ENCODE data around the gene ZNF506.
"Not testable (repeated sequence)": the region's sequence is repeated elsewhere in the genome, so short reads cannot be mapped to it uniquely, and the experiment has no call there.

ZNF506 gene

GRCh38 chr19:19771963-19772362 lies 49.6 kb downstream of the ZNF506 start:
- not testable (repeated sequence) for H3K9me3 Mint-ChIP-seq; H3K4me3 Mint-ChIP-seq; ATAC-seq (replicated peaks); DNase-seq; H3K27me3 Mint-ChIP-seq; H3K36me3 Mint-ChIP-seq; H3K27ac Mint-ChIP-seq
- H3K4me1 Mint-ChIP-seq, result peaks cover 6 to 17% of the 10 kb centered on the region in 2 donors

- not testable (repeated sequence) for H3K27me3 Mint-ChIP-seq; H3K4me3 Mint-ChIP-seq; ATAC-seq (replicated peaks); H3K36me3 Mint-ChIP-seq; H3K9me3 Mint-ChIP-seq; H3K4me1 Mint-ChIP-seq; H3K27ac Mint-ChIP-seq; DNase-seq
Observed at GRCh38 chr19:19769971-19770370, 51.6 kb downstream of the ZNF506 start.

GRCh38 chr19:19758164-19758563 lies 63.4 kb downstream of the ZNF506 start:
- DNase-seq, result no peak
- Mint-ChIP-seq H3K4me3 (no peak overlapping the region), H3K9me3 (peaks cover 0 to 1% of the 10 kb centered on the region in 2 donors), H3K27ac (no peak overlapping the region), H3K4me1 (no peaks in the 10 kb centered on the region), H3K27me3 (no peaks in the 10 kb centered on the region), H3K36me3 (peaks cover 0 to 2% of the 10 kb centered on the region in 2 donors)
- ATAC-seq (replicated peaks), result no peak

- H3K9me3 Mint-ChIP-seq, result no peaks in the 10 kb centered on the region
- ATAC-seq (replicated peaks) (no peak), DNase-seq (no peak)
- no peaks in the 10 kb centered on the region for H3K36me3 Mint-ChIP-seq
- H3K27me3 Mint-ChIP-seq, result no peaks in the 10 kb centered on the region
- H3K27ac Mint-ChIP-seq, result no peak overlapping the region
- H3K4me1 Mint-ChIP-seq, result no peaks in the 10 kb centered on the region
- no peak overlapping the region for H3K4me3 Mint-ChIP-seq
Observed at GRCh38 chr19:19752760-19753403, 68.7 kb downstream of the ZNF506 start.

- no peaks in the 10 kb centered on the region for H3K36me3 Mint-ChIP-seq
- H3K27ac Mint-ChIP-seq, result no peak overlapping the region
- no peaks in the 10 kb centered on the region for H3K27me3 Mint-ChIP-seq
- no peaks in the 10 kb centered on the region for H3K9me3 Mint-ChIP-seq
- H3K4me1 Mint-ChIP-seq, result peaks cover 0 to 6% of the 10 kb centered on the region in 2 donors
- H3K4me3 Mint-ChIP-seq, result no peak overlapping the region
- DNase-seq (no peak), ATAC-seq (replicated peaks) (no peak)
Observed at GRCh38 chr19:19751846-19752245, 69.7 kb downstream of the ZNF506 start.

GRCh38 chr19:19750842-19751790 lies 70.4 kb downstream of the ZNF506 start:
- Mint-ChIP-seq H3K4me3 (no peak overlapping the region), H3K27ac (no peak overlapping the region), H3K9me3 (no peaks in the 10 kb centered on the region), H3K27me3 (no peaks in the 10 kb centered on the region), H3K4me1 (peaks cover 0 to 12% of the 10 kb centered on the region in 2 donors), H3K36me3 (no peaks in the 10 kb centered on the region)
- DNase-seq (no peak), ATAC-seq (replicated peaks) (no peak)

GRCh38 chr19:19749908-19750841 lies 71.4 kb downstream of the ZNF506 start:
- Mint-ChIP-seq H3K4me3 (no peak overlapping the region), H3K9me3 (no peaks in the 10 kb centered on the region), H3K27me3 (no peaks in the 10 kb centered on the region), H3K4me1 (peaks cover 0 to 12% of the 10 kb centered on the region in 2 donors), H3K27ac (no peak overlapping the region), H3K36me3 (no peaks in the 10 kb centered on the region)
- no peak for ATAC-seq (replicated peaks)
- DNase-seq, result no peak

- H3K36me3 Mint-ChIP-seq, result no peaks in the 10 kb centered on the region
- no peak overlapping the region for H3K4me3 Mint-ChIP-seq
- no peaks in the 10 kb centered on the region for H3K27me3 Mint-ChIP-seq
- no peak for DNase-seq
- ATAC-seq (replicated peaks), result no peak
- H3K9me3 Mint-ChIP-seq, result no peaks in the 10 kb centered on the region
- peaks cover 0 to 12% of the 10 kb centered on the region in 2 donors for H3K4me1 Mint-ChIP-seq
- no peak overlapping the region for H3K27ac Mint-ChIP-seq
Observed at GRCh38 chr19:19749117-19749907, 72.2 kb downstream of the ZNF506 start.

- H3K9me3 Mint-ChIP-seq, result no peaks in the 10 kb centered on the region
- no peaks in the 10 kb centered on the region for H3K36me3 Mint-ChIP-seq
- DNase-seq (no peak), ATAC-seq (replicated peaks) (no peak)
- no peaks in the 10 kb centered on the region for H3K27me3 Mint-ChIP-seq
- peaks cover 2 to 12% of the 10 kb centered on the region in 2 donors for H3K4me1 Mint-ChIP-seq
- H3K27ac Mint-ChIP-seq, result no peak overlapping the region
- no peak overlapping the region for H3K4me3 Mint-ChIP-seq
Observed at GRCh38 chr19:19748249-19748938, 73.2 kb downstream of the ZNF506 start.

GRCh38 chr19:19747357-19748220 lies 74.0 kb downstream of the ZNF506 start:
- DNase-seq (no peak), ATAC-seq (replicated peaks) (no peak)
- peaks cover 2 to 12% of the 10 kb centered on the region in 2 donors for H3K4me1 Mint-ChIP-seq
- no peak overlapping the region for H3K4me3 Mint-ChIP-seq
- no peaks in the 10 kb centered on the region for H3K36me3 Mint-ChIP-seq
- no peaks in the 10 kb centered on the region for H3K27me3 Mint-ChIP-seq
- H3K27ac Mint-ChIP-seq, result peak overlapping the region; percentile 39
- H3K9me3 Mint-ChIP-seq, result no peaks in the 10 kb centered on the region

GRCh38 chr19:19746286-19747213 lies 75.0 kb downstream of the ZNF506 start:
- ATAC-seq (replicated peaks), result no peak
- H3K27me3 Mint-ChIP-seq, result no peaks in the 10 kb centered on the region
- no peaks in the 10 kb centered on the region for H3K9me3 Mint-ChIP-seq
- H3K4me3 Mint-ChIP-seq, result no peak overlapping the region
- H3K4me1 Mint-ChIP-seq, result peaks cover 2 to 12% of the 10 kb centered on the region in 2 donors
- no peak overlapping the region for H3K27ac Mint-ChIP-seq
- no peaks in the 10 kb centered on the region for H3K36me3 Mint-ChIP-seq
- no peak for DNase-seq

All from stimulated activated naive B cell treated with anti-CD40 and anti-IgM and Interleukin-4, amounts not matched to agents 10 μg/mL and 1 μg/mL and 100 μg/mL, for 72 hours (primary cell).